SK-N-SH (cell line): ENCODE results near the gene CA5A. TPM values are rescaled to one million over a fixed set of nuclear protein-coding genes. Genes with fewer than 3 reads are reported as not detected.

Experiments used
- CTCF ChIA-PET: fragments of 300-600, 350-600 bp; formaldehyde crosslinking; extraction: SDS; loops from one replicate; lab custom pipeline; 2021; lab: Yijun Ruan, JAX
- POLR2A ChIA-PET: fragments of 350-600 bp; sonication (Branson Sonifier 250); formaldehyde crosslinking; extraction: SDS; loops from one replicate; lab custom pipeline; 2020; ENCODE audit warnings: antibody characterized with exemption, inconsistent platforms; lab: Yijun Ruan, JAX
- DNase-seq: peaks from one replicate; pipeline ENCODE4 v3.0.0; 2012
- H2AFZ ChIP-seq: fragments of 200-600 bp; sonication (generic); 2 replicates; pipeline ENCODE4 v1.8.1; 2016; ENCODE audit warnings: antibody characterized with exemption, mild to moderate bottlenecking, low read depth
- H3F3A ChIP-seq: fragments of 200-600 bp; sonication (generic); replicated peaks from 2 replicates; pipeline ENCODE3; 2016; ENCODE audit warnings: antibody characterized with exemption, mild to moderate bottlenecking; ENCODE audit not compliant: insufficient read depth
- H3K27ac ChIP-seq, 2 experiments: fragments of 200-500 bp in 1 of 2; fragments of 200-600 bp in 1 of 2; sonication (Bioruptor generic) in 1 of 2; sonication (generic), shearing (Covaris generic) in 1 of 2; 2 replicates each; pipeline versions ENCODE4 v1.5.1 to v1.6.1; 2014 to 2016; ENCODE audit warnings: low read depth in 2 of 2, inconsistent platforms in 1 of 2, low read length in 1 of 2, mild to moderate bottlenecking in 1 of 2, mixed read lengths in 1 of 2
- H3K27me3 ChIP-seq: fragments of 200-600 bp; sonication (generic), shearing (Covaris generic); 2 replicates; pipeline ENCODE4 v1.6.1; 2016; ENCODE audit warnings: mixed run types; ENCODE audit not compliant: insufficient read depth
- H3K36me3 ChIP-seq, 2 experiments: fragments of 200-500 bp in 1 of 2; fragments of 200-600 bp in 1 of 2; sonication (Bioruptor generic) in 1 of 2; sonication (generic) in 1 of 2; replicated peaks in 1 of 2; 2 replicates each; pipeline versions ENCODE3 to v1.5.1; 2014 to 2016; ENCODE audit warnings: low read length in 1 of 2, mild to moderate bottlenecking in 1 of 2; ENCODE audit not compliant: insufficient read depth in 2 of 2, control insufficient read depth in 1 of 2
- H3K4me1 ChIP-seq, 2 experiments: fragments of 200-500 bp in 1 of 2; fragments of 200-600 bp in 1 of 2; sonication (Bioruptor generic) in 1 of 2; sonication (generic), shearing (Covaris generic) in 1 of 2; 2 replicates each; pipeline versions ENCODE4 v1.5.1 to v1.6.1; 2014 to 2016; ENCODE audit warnings: low read depth in 1 of 2, low read length in 1 of 2, mixed run types in 1 of 2; ENCODE audit not compliant: insufficient read depth in 2 of 2, control insufficient read depth in 1 of 2
- H3K4me2 ChIP-seq: fragments of 200-600 bp; sonication (generic), shearing (Covaris generic); 2 replicates; pipeline ENCODE4 v1.6.1; 2017; ENCODE audit warnings: mixed run types
- H3K4me3 ChIP-seq, 2 experiments: fragments of 200-500 bp in 1 of 2; fragments of 200-600 bp in 1 of 2; sonication (Bioruptor generic) in 1 of 2; sonication (generic), shearing (Covaris generic) in 1 of 2; 2 replicates each; pipeline versions ENCODE4 v1.5.1 to v1.8.1; 2014 to 2016; ENCODE audit warnings: low read depth in 2 of 2, inconsistent platforms in 1 of 2, low read length in 1 of 2, mild to moderate bottlenecking in 1 of 2, mixed read lengths in 1 of 2, moderate library complexity in 1 of 2
- H3K79me2 ChIP-seq: fragments of 200-600 bp; sonication (generic); 2 replicates; pipeline ENCODE4 v1.8.1; 2017; ENCODE audit warnings: mild to moderate bottlenecking; ENCODE audit not compliant: insufficient read depth
- H3K9ac ChIP-seq: fragments of 200-600 bp; sonication (generic); 2 replicates; pipeline ENCODE4 v1.6.1; 2017; ENCODE audit warnings: mixed run types
- H3K9me2 ChIP-seq: fragments of 200-600 bp; sonication (generic); 2 replicates; pipeline ENCODE4 v1.6.1; 2017; ENCODE audit warnings: mixed run types
- H3K9me3 ChIP-seq: fragments of 200-600 bp; sonication (generic); 2 replicates; pipeline ENCODE4 v1.6.1; 2017; ENCODE audit warnings: mixed run types, mild to moderate bottlenecking, moderate library complexity
- H4K20me1 ChIP-seq: fragments of 200-600 bp; sonication (generic); 2 replicates; pipeline ENCODE4 v1.6.1; 2017; ENCODE audit warnings: mild to moderate bottlenecking, mixed run types; ENCODE audit not compliant: insufficient read depth
- CHD2 ChIP-seq: fragments of 150-350 bp; IDR thresholded peaks from 2 replicates; pipeline ENCODE4 v1.6.1; 2018; ENCODE audit warnings: low read length; ENCODE audit not compliant: partially characterized antibody
- EP300 ChIP-seq, 2 experiments: IDR thresholded peaks; 2 replicates each; pipeline versions ENCODE4 v1.4.0 to v1.6.1; 2012; ENCODE audit warnings: borderline replicate concordance in 1 of 2, low read depth in 1 of 2, low read length in 1 of 2
- EZH2phosphoT487 ChIP-seq: fragments of 200-600 bp; sonication (generic); IDR thresholded peaks from 2 replicates; pipeline ENCODE4 v1.6.1; 2017; ENCODE audit warnings: low read depth, mixed run types, mild to moderate bottlenecking, antibody characterized with exemption, moderate library complexity, borderline replicate concordance
- FOXJ3 ChIP-seq: sonication (generic); formaldehyde crosslinking; IDR thresholded peaks from 2 replicates; pipeline ENCODE4 v1.5.1; 2020; ENCODE audit warnings: mild to moderate bottlenecking, missing genetic modification reagents
- GABPA ChIP-seq: IDR thresholded peaks from 2 replicates; pipeline ENCODE4 v1.4.0; 2012; ENCODE audit warnings: low read depth, mild to moderate bottlenecking
- GATA2 ChIP-seq: sonication (generic); formaldehyde crosslinking; IDR thresholded peaks from 2 replicates; pipeline ENCODE4 v1.5.0; 2020; ENCODE audit warnings: mild to moderate bottlenecking, missing genetic modification reagents
- JUND ChIP-seq: IDR thresholded peaks from 2 replicates; pipeline ENCODE4 v1.4.0; 2012
- MXI1 ChIP-seq: IDR thresholded peaks from 2 replicates; pipeline ENCODE4 v1.6.1; 2012; ENCODE audit warnings: mild to moderate bottlenecking, low read depth, low read length, improper control_type of control experiment
- NFIC ChIP-seq: IDR thresholded peaks from 2 replicates; pipeline ENCODE4 v1.4.0; 2012; ENCODE audit warnings: borderline replicate concordance
- NRF1 ChIP-seq: IDR thresholded peaks from 2 replicates; pipeline ENCODE4 v1.6.1; 2012; ENCODE audit warnings: low read depth, mild to moderate bottlenecking, low read length
- POLR2AphosphoS5 ChIP-seq: IDR thresholded peaks from 2 replicates; pipeline ENCODE4 v1.6.1; 2012; ENCODE audit warnings: low read depth, low read length
- RAD21 ChIP-seq: IDR thresholded peaks from 2 replicates; pipeline ENCODE4 v1.6.1; 2012; ENCODE audit warnings: mild to moderate bottlenecking, low read length
- RXRA ChIP-seq: IDR thresholded peaks from 2 replicates; pipeline ENCODE4 v1.4.0; 2012; ENCODE audit warnings: low read depth, mild to moderate bottlenecking, borderline replicate concordance
- TAF1 ChIP-seq: IDR thresholded peaks from 2 replicates; pipeline ENCODE4 v1.6.1; 2012; ENCODE audit warnings: low read depth, mild to moderate bottlenecking, low read length, moderate library complexity, borderline replicate concordance
- YY1 ChIP-seq: IDR thresholded peaks from 2 replicates; pipeline ENCODE4 v1.4.0; 2012; ENCODE audit warnings: low read depth, mild to moderate bottlenecking
- WGBS: methylation state at CpG from one replicate; pipeline ENCODE4 v1.1.6; 2017; ENCODE audit warnings: low lambda C conversion rate; 5-methylcytosine and 5-hydroxymethylcytosine counted together
- polyA plus RNA-seq, 3 experiments: library from polyadenylated mRNA; depleted of rRNA; stranded (reverse); fragments of >200 nt; gene quantifications; 2 replicates each; pipeline ENCODE4 v1.2.3, GENCODE V29; 2012
- TF ChIP-seq, protein P1 (sequence below): fragments of 200-600 bp; sonication (generic); IDR thresholded peaks from 2 replicates; pipeline ENCODE4 v1.6.1; 2017; ENCODE audit warnings: antibody characterized with exemption, mild to moderate bottlenecking, moderate library complexity
- TF ChIP-seq, protein P2 (sequence below): IDR thresholded peaks from 2 replicates; pipeline ENCODE4 v1.4.0; 2012; ENCODE audit warnings: low read depth, borderline replicate concordance
- TF ChIP-seq, protein P3 (sequence below): fragments of 150-350 bp; IDR thresholded peaks from 2 replicates; pipeline ENCODE4 v1.6.1; 2016; ENCODE audit warnings: mild to moderate bottlenecking, low read depth, low read length
- TF ChIP-seq, protein P4 (sequence below): IDR thresholded peaks from 2 replicates; pipeline ENCODE4; 2012
- TF ChIP-seq, protein P5 (sequence below): IDR thresholded peaks from 2 replicates; pipeline ENCODE4 v1.4.0; 2012; ENCODE audit warnings: low read depth

The CA5A gene
- polyA plus RNA-seq, 1 of the 3 experiments (the other 2 are of a cell fraction): not detected

DNA sequence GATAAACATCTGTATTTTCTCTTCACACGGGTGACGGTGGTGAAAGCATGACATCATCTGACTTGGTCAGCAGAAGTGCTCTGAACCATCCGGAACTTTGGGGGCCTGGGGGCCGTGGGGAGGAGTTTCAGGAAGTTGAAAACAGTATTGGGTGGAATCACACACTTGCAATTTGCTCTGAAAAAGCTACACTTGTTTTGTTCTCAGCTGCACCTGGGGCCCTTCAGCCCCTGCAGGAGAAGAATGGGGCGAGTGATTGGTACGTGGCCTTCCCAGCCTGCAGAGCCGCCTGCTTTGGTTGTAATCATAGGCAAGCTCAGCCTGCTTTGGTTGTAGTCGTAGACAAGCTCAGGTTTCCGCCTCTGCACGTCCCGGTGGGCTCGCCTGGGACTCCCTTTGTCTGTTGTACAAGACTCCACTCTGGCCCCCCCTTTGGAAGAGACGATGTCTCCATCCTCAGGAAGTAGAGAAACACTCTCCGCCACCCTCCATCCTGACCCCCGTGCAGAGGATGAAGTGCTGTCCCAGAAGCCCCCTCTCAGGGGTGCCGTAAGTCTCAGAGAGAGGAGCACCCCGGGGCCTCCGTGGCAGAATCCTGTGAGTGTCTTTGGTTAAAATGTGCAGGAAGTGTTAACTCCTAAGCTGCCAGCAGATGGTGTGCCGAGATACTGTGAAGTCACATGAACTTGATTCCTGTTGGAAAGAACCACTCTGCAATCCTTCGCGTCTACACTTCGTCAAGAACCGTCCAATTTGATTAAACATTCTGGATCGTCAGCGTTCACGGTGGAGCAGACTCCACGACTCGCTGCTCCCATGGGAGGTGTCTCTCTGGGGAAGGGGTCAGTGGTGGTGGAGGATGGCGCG, 20.3 kb upstream of the CA5A start:
- Histone ChIP-seq H3K36me3 (peaks cover 10 to 13% of the 10 kb centered on the region in 2 experiments), H2AFZ (no peak overlapping the region), H3K9ac (no peak overlapping the region), H3K4me1 (peaks cover 27 to 31% of the 10 kb centered on the region in 2 experiments; a peak in 2 of 4 replicates), H3K9me3 (no peaks in the 10 kb centered on the region), H3K79me2 (peaks cover 87% of the 10 kb centered on the region), H3K9me2 (no peaks in the 10 kb centered on the region), H4K20me1 (no peaks in the 10 kb centered on the region), H3K27ac (peak overlapping the region in 1 of 2 experiments; percentile 16; a peak in 2 of 4 replicates), H3K4me3 (no peak overlapping the region; a peak in 1 of 4 replicates), H3K27me3 (no peaks in the 10 kb centered on the region), H3F3A (peaks cover 22% of the 10 kb centered on the region), H3K4me2 (peak overlapping the region; percentile 41; the same call in 1 of the 2 replicates)
- DNase-seq: no peak
- ChIA-PET CTCF (interaction anchor here (1.0 to 1.6 kb wide), 3 partner anchors 10 to 479 kb away, joined by 3 to 4 read pairs (median 4); no protein-coding TSS in a partner anchor), POLR2A (no interaction called here)
- WGBS: 75% methylated on average over 21 of the region's 30 CpGs
- TF ChIP-seq POLR2AphosphoS5 (no peak), RAD21 (peak; percentile 22; the same call in 1 of the 2 replicates)
- TF ChIP-seq, protein P1, sequence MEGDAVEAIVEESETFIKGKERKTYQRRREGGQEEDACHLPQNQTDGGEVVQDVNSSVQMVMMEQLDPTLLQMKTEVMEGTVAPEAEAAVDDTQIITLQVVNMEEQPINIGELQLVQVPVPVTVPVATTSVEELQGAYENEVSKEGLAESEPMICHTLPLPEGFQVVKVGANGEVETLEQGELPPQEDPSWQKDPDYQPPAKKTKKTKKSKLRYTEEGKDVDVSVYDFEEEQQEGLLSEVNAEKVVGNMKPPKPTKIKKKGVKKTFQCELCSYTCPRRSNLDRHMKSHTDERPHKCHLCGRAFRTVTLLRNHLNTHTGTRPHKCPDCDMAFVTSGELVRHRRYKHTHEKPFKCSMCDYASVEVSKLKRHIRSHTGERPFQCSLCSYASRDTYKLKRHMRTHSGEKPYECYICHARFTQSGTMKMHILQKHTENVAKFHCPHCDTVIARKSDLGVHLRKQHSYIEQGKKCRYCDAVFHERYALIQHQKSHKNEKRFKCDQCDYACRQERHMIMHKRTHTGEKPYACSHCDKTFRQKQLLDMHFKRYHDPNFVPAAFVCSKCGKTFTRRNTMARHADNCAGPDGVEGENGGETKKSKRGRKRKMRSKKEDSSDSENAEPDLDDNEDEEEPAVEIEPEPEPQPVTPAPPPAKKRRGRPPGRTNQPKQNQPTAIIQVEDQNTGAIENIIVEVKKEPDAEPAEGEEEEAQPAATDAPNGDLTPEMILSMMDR: peak; percentile 34

DNA sequence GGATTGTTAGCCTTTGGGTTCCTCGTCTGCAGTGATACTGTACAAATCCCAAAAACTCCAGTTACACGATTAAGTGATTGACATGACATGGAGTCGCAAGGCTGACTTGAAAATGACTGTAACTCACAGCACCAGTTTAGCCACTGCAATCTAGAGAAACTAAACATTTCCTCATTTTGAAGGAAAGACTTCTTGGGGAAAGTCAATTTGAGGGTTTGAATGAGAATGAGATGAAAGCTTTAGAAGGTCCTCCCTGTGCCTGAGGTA, 19.7 kb upstream of the CA5A start:
- TF ChIP-seq, protein P2, sequence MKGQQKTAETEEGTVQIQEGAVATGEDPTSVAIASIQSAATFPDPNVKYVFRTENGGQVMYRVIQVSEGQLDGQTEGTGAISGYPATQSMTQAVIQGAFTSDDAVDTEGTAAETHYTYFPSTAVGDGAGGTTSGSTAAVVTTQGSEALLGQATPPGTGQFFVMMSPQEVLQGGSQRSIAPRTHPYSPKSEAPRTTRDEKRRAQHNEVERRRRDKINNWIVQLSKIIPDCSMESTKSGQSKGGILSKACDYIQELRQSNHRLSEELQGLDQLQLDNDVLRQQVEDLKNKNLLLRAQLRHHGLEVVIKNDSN: no peak
- TF ChIP-seq, protein P3, sequence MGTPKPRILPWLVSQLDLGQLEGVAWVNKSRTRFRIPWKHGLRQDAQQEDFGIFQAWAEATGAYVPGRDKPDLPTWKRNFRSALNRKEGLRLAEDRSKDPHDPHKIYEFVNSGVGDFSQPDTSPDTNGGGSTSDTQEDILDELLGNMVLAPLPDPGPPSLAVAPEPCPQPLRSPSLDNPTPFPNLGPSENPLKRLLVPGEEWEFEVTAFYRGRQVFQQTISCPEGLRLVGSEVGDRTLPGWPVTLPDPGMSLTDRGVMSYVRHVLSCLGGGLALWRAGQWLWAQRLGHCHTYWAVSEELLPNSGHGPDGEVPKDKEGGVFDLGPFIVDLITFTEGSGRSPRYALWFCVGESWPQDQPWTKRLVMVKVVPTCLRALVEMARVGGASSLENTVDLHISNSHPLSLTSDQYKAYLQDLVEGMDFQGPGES: no peak
- TF ChIP-seq, protein P4, sequence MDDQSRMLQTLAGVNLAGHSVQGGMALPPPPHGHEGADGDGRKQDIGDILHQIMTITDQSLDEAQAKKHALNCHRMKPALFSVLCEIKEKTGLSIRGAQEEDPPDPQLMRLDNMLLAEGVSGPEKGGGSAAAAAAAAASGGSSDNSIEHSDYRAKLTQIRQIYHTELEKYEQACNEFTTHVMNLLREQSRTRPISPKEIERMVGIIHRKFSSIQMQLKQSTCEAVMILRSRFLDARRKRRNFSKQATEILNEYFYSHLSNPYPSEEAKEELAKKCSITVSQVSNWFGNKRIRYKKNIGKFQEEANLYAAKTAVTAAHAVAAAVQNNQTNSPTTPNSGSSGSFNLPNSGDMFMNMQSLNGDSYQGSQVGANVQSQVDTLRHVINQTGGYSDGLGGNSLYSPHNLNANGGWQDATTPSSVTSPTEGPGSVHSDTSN: no peak
- TF ChIP-seq NFIC (no peak), RAD21 (no peak), YY1 (no peak), POLR2AphosphoS5 (no peak), RXRA (no peak), TAF1 (no peak), GABPA (no peak), NRF1 (no peak), MXI1 (no peak), EP300 (IDR thresholded peaks at IDR 0.05; ENCODE audit: borderline replicate concordance in 1 of 2, low read depth in 1 of 2, low read length in 1 of 2) (no peak), GATA2 (CRISPR knock-in tag) (no peak), FOXJ3 (no peak), JUND (no peak), CHD2 (no peak), EZH2phosphoT487 (no peak)
- TF ChIP-seq, protein P5, sequence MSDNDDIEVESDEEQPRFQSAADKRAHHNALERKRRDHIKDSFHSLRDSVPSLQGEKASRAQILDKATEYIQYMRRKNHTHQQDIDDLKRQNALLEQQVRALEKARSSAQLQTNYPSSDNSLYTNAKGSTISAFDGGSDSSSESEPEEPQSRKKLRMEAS: no peak
- ChIA-PET CTCF (interaction anchor here (1.0 to 1.6 kb wide), 2 partner anchors 175 to 480 kb away, joined by 3 to 4 read pairs; no protein-coding TSS in a partner anchor), POLR2A (no interaction called here)
- Histone ChIP-seq H3K79me2 (peaks cover 81% of the 10 kb centered on the region), H3K9me3 (no peaks in the 10 kb centered on the region), H3K9ac (no peak overlapping the region), H3K4me1 (peaks cover 27 to 31% of the 10 kb centered on the region in 2 experiments; a peak in 2 of 4 replicates), H3K36me3 (peaks cover 10 to 13% of the 10 kb centered on the region in 2 experiments), H3K4me2 (no peak overlapping the region), H2AFZ (no peak overlapping the region), H4K20me1 (no peaks in the 10 kb centered on the region), H3F3A (peaks cover 22% of the 10 kb centered on the region), H3K27me3 (no peaks in the 10 kb centered on the region), H3K4me3 (no peak overlapping the region), H3K9me2 (no peaks in the 10 kb centered on the region), H3K27ac (peak overlapping the region in 1 of 2 experiments; percentile 16; a peak in 2 of 4 replicates)
- no peak for DNase-seq
- 85% methylated on average over 3 of the region's 3 CpGs for WGBS
